IMR-90 (cell line): ENCODE measurements around the gene FADD. TPM values are rescaled to one million over a fixed set of nuclear protein-coding genes. Genes with fewer than 3 reads are reported as not detected.

Source experiments
- ATAC-seq: fragments of 200-7000 bp; cut with Tn5 transposase; 2 replicates; pipeline ENCODE4 v1.9.1; 2020; ENCODE audit warnings: low read depth, mild to moderate bottlenecking, moderate library complexity
- BruUV-seq: library from RNA; stranded (reverse); fragments of 400-500 nt; replicated peaks from 2 replicates; lab custom pipeline; 2021; lab: Mats Ljungman, UMichigan
- CTCF ChIA-PET: fragments of 300-600 bp; formaldehyde crosslinking; extraction: SDS; loops from one replicate; lab custom pipeline; 2021; ENCODE audit warnings: antibody characterized with exemption; lab: Yijun Ruan, JAX
- POLR2A ChIA-PET: fragments of 300-600 bp; sonication (Branson Sonifier 250); formaldehyde crosslinking; loops from one replicate; lab custom pipeline; 2022; ENCODE audit warnings: antibody characterized with exemption; ENCODE audit not compliant: unreplicated experiment; lab: Charles Lee
- DNase-seq: peaks from one replicate; pipeline ENCODE4 v3.0.0; 2013
- H2AFZ ChIP-seq: replicated peaks from 2 replicates; pipeline ENCODE3; 2013; ENCODE audit warnings: low read length, mild to moderate bottlenecking; ENCODE audit not compliant: poor library complexity
- H2AK5ac ChIP-seq: 2 replicates; pipeline ENCODE4 v1.6.1; 2013; ENCODE audit warnings: low read depth, low read length, inconsistent platforms
- H2AK9ac ChIP-seq: replicated peaks from 2 replicates; pipeline ENCODE3; 2013; ENCODE audit warnings: mild to moderate bottlenecking, low read depth, low read length, moderate library complexity; ENCODE audit not compliant: poor library complexity
- H2BK120ac ChIP-seq: 2 replicates; pipeline ENCODE4 v1.6.1; 2013; ENCODE audit warnings: low read depth, low read length, inconsistent platforms
- H2BK15ac ChIP-seq: 3 replicates; pipeline ENCODE4 v1.6.1; 2013; ENCODE audit warnings: low read depth, low read length, inconsistent platforms
- H2BK20ac ChIP-seq: 2 replicates; pipeline ENCODE4 v1.6.1; 2013; ENCODE audit warnings: low read depth, mild to moderate bottlenecking, inconsistent platforms, low read length, moderate library complexity
- H2BK5ac ChIP-seq: 2 replicates; pipeline ENCODE4 v1.6.1; 2013; ENCODE audit warnings: mild to moderate bottlenecking, low read depth, low read length, inconsistent platforms; ENCODE audit not compliant: poor library complexity, severe bottlenecking
- H3K14ac ChIP-seq: replicated peaks from 2 replicates; pipeline ENCODE4 v1.6.1; 2013; ENCODE audit warnings: low read depth, low read length, inconsistent platforms
- H3K18ac ChIP-seq: 2 replicates; pipeline ENCODE4 v1.6.1; 2013; ENCODE audit warnings: low read depth, low read length, control low read depth
- H3K23ac ChIP-seq: 2 replicates; pipeline ENCODE4 v1.6.1; 2013; ENCODE audit warnings: low read depth, low read length, inconsistent platforms
- H3K27ac ChIP-seq: 2 replicates; pipeline ENCODE4 v1.5.1; 2013; ENCODE audit warnings: mild to moderate bottlenecking, control low read depth, low read length; ENCODE audit not compliant: insufficient read depth
- H3K27me3 ChIP-seq: 2 replicates; pipeline ENCODE4 v1.6.1; 2013; ENCODE audit warnings: low read length; ENCODE audit not compliant: control insufficient read depth, insufficient read depth
- H3K36me3 ChIP-seq: 2 replicates; pipeline ENCODE4 v1.6.1; 2013; ENCODE audit warnings: low read length, mixed read lengths; ENCODE audit not compliant: control insufficient read depth, insufficient read depth
- H3K4ac ChIP-seq: 2 replicates; pipeline ENCODE4 v1.6.1; 2013; ENCODE audit warnings: low read depth, low read length, inconsistent platforms
- H3K4me1 ChIP-seq: 2 replicates; pipeline ENCODE4 v1.6.1; 2013; ENCODE audit warnings: low read length, mixed read lengths; ENCODE audit not compliant: control insufficient read depth, insufficient read depth
- H3K4me2 ChIP-seq: 2 replicates; pipeline ENCODE4 v1.6.1; 2013; ENCODE audit warnings: low read depth, mild to moderate bottlenecking, control low read depth, low read length, moderate library complexity
- H3K4me3 ChIP-seq: 2 replicates; pipeline ENCODE4 v1.5.1; 2013; ENCODE audit warnings: low read depth, mild to moderate bottlenecking, control low read depth, low read length, moderate library complexity; ENCODE audit not compliant: insufficient read depth
- H3K56ac ChIP-seq: 2 replicates; pipeline ENCODE4 v1.6.1; 2013; ENCODE audit warnings: low read length, inconsistent platforms; ENCODE audit not compliant: insufficient read depth; ENCODE audit errors: extremely low read depth
- H3K79me1 ChIP-seq, 2 experiments: 2 replicates each; pipeline ENCODE4 v1.6.1; 2013; ENCODE audit warnings: low read length in 2 of 2, inconsistent platforms in 1 of 2, low read depth in 1 of 2
- H3K9ac ChIP-seq: 2 replicates; pipeline ENCODE4 v1.6.1; 2013; ENCODE audit warnings: low read depth, low read length, control low read depth
- H3K9me1 ChIP-seq: 2 replicates; pipeline ENCODE4 v1.6.1; 2013; ENCODE audit warnings: low read length, inconsistent platforms; ENCODE audit not compliant: insufficient read depth
- H3K9me3 ChIP-seq: 2 replicates; pipeline ENCODE4 v1.6.1; 2013; ENCODE audit warnings: low read length; ENCODE audit not compliant: control insufficient read depth, insufficient read depth
- H4K20me1 ChIP-seq: 2 replicates; pipeline ENCODE4 v1.6.1; 2013; ENCODE audit warnings: low read length, inconsistent platforms; ENCODE audit not compliant: insufficient read depth
- H4K5ac ChIP-seq: 2 replicates; pipeline ENCODE4 v1.6.1; 2013; ENCODE audit warnings: mild to moderate bottlenecking, low read depth, low read length, control low read depth
- H4K8ac ChIP-seq, 2 experiments: 2 replicates each; pipeline ENCODE4 v1.6.1; 2013; ENCODE audit warnings: low read depth in 2 of 2, low read length in 2 of 2, control low read depth in 1 of 2, inconsistent platforms in 1 of 2
- H4K91ac ChIP-seq: 2 replicates; pipeline ENCODE4 v1.6.1; 2013; ENCODE audit warnings: low read depth, low read length, inconsistent platforms; ENCODE audit not compliant: insufficient read depth
- CEBPB ChIP-seq: IDR thresholded peaks from 2 replicates; pipeline ENCODE4 v1.6.1; 2012; ENCODE audit warnings: low read depth, low read length, improper control_type of control experiment
- CHD1 ChIP-seq: IDR thresholded peaks from 2 replicates; pipeline ENCODE4 v1.6.1; 2012; ENCODE audit warnings: low read depth, low read length, improper control_type of control experiment
- NFE2L2 ChIP-seq: fragments of 150-350 bp; IDR thresholded peaks from 2 replicates; pipeline ENCODE4 v1.6.1; 2016; ENCODE audit warnings: low read depth, mild to moderate bottlenecking, low read length
- SMC3 ChIP-seq: fragments of 150-350 bp; IDR thresholded peaks from 2 replicates; pipeline ENCODE4 v1.6.1; 2016; ENCODE audit warnings: low read depth, mild to moderate bottlenecking, antibody characterized with exemption, low read length, moderate library complexity
- WGBS, 2 experiments: methylation state at CpG; one replicate each; pipeline versions ENCODE4 v1.1.5 to v1.1.7; 2013; ENCODE audit warnings: missing lambda C conversion rate in 2 of 2; ENCODE audit not compliant: insufficient read length in 1 of 2; ENCODE audit errors: extremely low coverage in 2 of 2; 5-methylcytosine and 5-hydroxymethylcytosine counted together
- dilution Hi-C: fragments of 300-500 bp; cut with HindIII; formaldehyde crosslinking; loops from one replicate; pipeline ENCODE4 v1.14.3; 2018; ENCODE audit warnings: low sequenced_read_pairs; ENCODE audit not compliant: unreplicated experiment
- in situ Hi-C: fragments of 300-500 bp; cut with MboI; formaldehyde crosslinking; loops from 3 replicates; pipeline ENCODE4 v1.14.3; 2019; ENCODE audit warnings: low sequenced_read_pairs, inconsistent platforms, mixed read lengths
- intact Hi-C: fragments of 100-400 bp; cut with micrococcal nuclease; formaldehyde crosslinking; loops from 2 replicates; pipeline ENCODE4 v1.10.0; 2022
- polyA plus RNA-seq, 3 experiments: library from polyadenylated mRNA; depleted of rRNA; stranded (reverse); fragments of >200 nt; gene quantifications; 2 replicates each; pipeline ENCODE4 v1.2.3, GENCODE V29; 2012; ENCODE audit warnings: low replicate concordance in 1 of 3
- total RNA-seq: library from RNA; depleted of rRNA; stranded (reverse); fragments of >200 nt; gene quantifications from 2 replicates; pipeline ENCODE4 v1.2.3, GENCODE V29; 2012

The FADD gene
- total and polyA plus RNA-seq, 2 of the 4 experiments (the other 2 are of a cell fraction) = 38.1 to 44.4 TPM

DNA sequence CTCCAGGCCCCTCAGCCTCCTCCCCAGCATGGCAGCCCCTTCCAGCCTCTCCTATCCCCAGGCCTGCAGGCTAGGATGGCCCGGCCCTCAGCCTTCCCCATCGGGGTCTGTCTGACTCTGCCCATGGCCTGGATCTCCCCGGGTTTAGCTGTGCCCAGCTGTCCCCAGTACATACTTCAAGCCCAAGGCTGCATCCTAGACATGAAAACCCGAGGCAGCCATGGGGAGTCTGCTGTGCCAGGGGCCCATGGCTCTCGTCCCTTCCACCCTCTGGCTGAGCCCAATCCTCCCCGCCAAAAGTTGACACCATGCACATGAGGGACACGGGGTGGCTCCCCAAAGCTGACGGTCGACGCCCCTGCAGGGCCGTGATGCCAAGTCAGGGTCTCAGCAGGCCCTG is 22.2 kb upstream of the FADD start:
- Histone ChIP-seq H3K18ac (no peak overlapping the region), H3K4me2 (no peak overlapping the region), H4K20me1 (no peaks in the 10 kb centered on the region), H4K5ac (no peak overlapping the region), H2BK5ac (no peak overlapping the region), H2AK5ac (no peak overlapping the region), H3K56ac (no peak overlapping the region), H4K8ac (no peak overlapping the region), H3K4me3 (no peak overlapping the region), H4K91ac (no peak overlapping the region), H3K79me1 (no peaks in the 10 kb centered on the region), H3K4me1 (no peaks in the 10 kb centered on the region), H3K23ac (no peak overlapping the region), H2BK20ac (no peak overlapping the region), H2BK120ac (no peak overlapping the region), H2AFZ (peak overlapping the region; percentile 33), H2AK9ac (no peak overlapping the region), H3K9ac (no peak overlapping the region), H3K27me3 (no peaks in the 10 kb centered on the region), H3K9me1 (no peaks in the 10 kb centered on the region), H2BK15ac (no peak overlapping the region), H3K36me3 (peaks cover 3% of the 10 kb centered on the region; the same call in 1 of the 2 replicates), H3K14ac (no peak overlapping the region), H3K4ac (no peak overlapping the region), H3K27ac (no peak overlapping the region), H3K9me3 (no peaks in the 10 kb centered on the region)
- intact Hi-C loops (no loop called here), dilution Hi-C loops (no loop called here), in situ Hi-C loops (loop anchor here (25.0 kb wide), 1 partner anchor 1069 kb away; no protein-coding TSS in a partner anchor)
- BruUV-seq = no TSS peak
- ChIA-PET POLR2A (no interaction called here), CTCF (no interaction called here)
- 73% methylated on average over 3 of the region's 11 CpGs; no CpG with 5 or more reads in 1 of the 2 experiments for WGBS, 2 experiments
- no peak for DNase-seq
- TF ChIP-seq SMC3 = no peak
- no peak for TF ChIP-seq CEBPB
- TF ChIP-seq CHD1 = no peak
- TF ChIP-seq NFE2L2 = no peak
- no peak for ATAC-seq
